Eye (tissue), 1 donor: ENCODE results near the gene OTOG.

Experiments
- DNase-seq: peaks from one replicate; pipeline ENCODE4 v3.0.0-alpha.2; 2015

Gene OTOG

GRCh38 chr11:17590463-17590862 lies 43.4 kb downstream of the OTOG start:
- no peak for DNase-seq

GRCh38 chr11:17591293-17591692 lies 44.2 kb downstream of the OTOG start:
- no peak for DNase-seq

GRCh38 chr11:17593466-17594245 lies 46.6 kb downstream of the OTOG start:
- no peak for DNase-seq

- DNase-seq, result no peak
Measured at GRCh38 chr11:17594686-17595192, 47.7 kb downstream of the OTOG start.

- DNase-seq, result no peak
Measured at GRCh38 chr11:17595526-17596309, 48.7 kb downstream of the OTOG start.

- DNase-seq, result no peak
Measured at GRCh38 chr11:17596310-17596669, 49.2 kb downstream of the OTOG start.

GRCh38 chr11:17596711-17597110 lies 49.7 kb downstream of the OTOG start:
- no peak for DNase-seq

- no peak for DNase-seq
Measured at GRCh38 chr11:17597770-17598169, 50.7 kb downstream of the OTOG start.

GRCh38 chr11:17598700-17599459 lies 51.8 kb downstream of the OTOG start:
- peak; percentile 92 for DNase-seq

- no peak for DNase-seq
Measured at GRCh38 chr11:17599460-17599925, 52.4 kb downstream of the OTOG start.

GRCh38 chr11:17600316-17601255 lies 53.5 kb downstream of the OTOG start:
- DNase-seq, result no peak

- DNase-seq, result no peak
Measured at GRCh38 chr11:17601256-17601671, 54.2 kb downstream of the OTOG start.

GRCh38 chr11:17601676-17602075 lies 54.6 kb downstream of the OTOG start:
- DNase-seq, result no peak

GRCh38 chr11:17602105-17603001 lies 55.3 kb downstream of the OTOG start:
- DNase-seq, result no peak

GRCh38 chr11:17603056-17603825 lies 56.2 kb downstream of the OTOG start:
- no peak for DNase-seq

- DNase-seq, result no peak
Measured at GRCh38 chr11:17604201-17604914, 57.3 kb downstream of the OTOG start.

GRCh38 chr11:17604915-17605233 lies 57.8 kb downstream of the OTOG start:
- no peak for DNase-seq

GRCh38 chr11:17605651-17606122 lies 58.6 kb downstream of the OTOG start:
- no peak for DNase-seq
